EH (cell line): Measurements from ENCODE around the gene TKTL1.

ENCODE experiments used
- DNase-seq: peaks from one replicate; pipeline ENCODE4 v3.0.0-alpha.2; 2015; ENCODE audit warnings: low read depth

The TKTL1 gene

GRCh38 chrX:154362085-154362742, 66.6 kb downstream of the TKTL1 start:
- peak; percentile 14 for DNase-seq

GRCh38 chrX:154363706-154364439, 68.3 kb downstream of the TKTL1 start:
- peak; percentile 16 for DNase-seq

GRCh38 chrX:154365052-154365600, 69.5 kb downstream of the TKTL1 start:
- DNase-seq = peak; percentile 17

GRCh38 chrX:154365997-154366665, 70.5 kb downstream of the TKTL1 start:
- DNase-seq = no peak

GRCh38 chrX:154366666-154367055, 71.1 kb downstream of the TKTL1 start:
- DNase-seq = peak; percentile 23

- DNase-seq = no peak
Measured at GRCh38 chrX:154367474-154368308, 72.1 kb downstream of the TKTL1 start.

- DNase-seq = peak; percentile 91
Measured at GRCh38 chrX:154368630-154369448, 73.2 kb downstream of the TKTL1 start.

GRCh38 chrX:154369449-154370299, 74.1 kb downstream of the TKTL1 start:
- DNase-seq = peak; percentile 96

GRCh38 chrX:154370300-154371016, 74.9 kb downstream of the TKTL1 start:
- no peak for DNase-seq

- peak; percentile 93 for DNase-seq
Measured at GRCh38 chrX:154371017-154371788, 75.6 kb downstream of the TKTL1 start.

- no peak for DNase-seq
Measured at GRCh38 chrX:154371789-154372300, 76.2 kb downstream of the TKTL1 start.

GRCh38 chrX:154372612-154373022, 77.0 kb downstream of the TKTL1 start:
- peak; percentile 84 for DNase-seq

GRCh38 chrX:154373340-154374306, 78.0 kb downstream of the TKTL1 start:
- peak; percentile 94 for DNase-seq

- DNase-seq = peak; percentile 79
Measured at GRCh38 chrX:154374313-154375155, 78.9 kb downstream of the TKTL1 start, which contains the start of gene FLNA. FLNA (minus strand) TSS chrX:154374634; CDS start chrX:154371245, 3,389 bp downstream.

- DNase-seq = no peak
Measured at GRCh38 chrX:154375156-154375504, 79.5 kb downstream of the TKTL1 start.

- peak; percentile 43 for DNase-seq
Measured at GRCh38 chrX:154376774-154377173, 81.2 kb downstream of the TKTL1 start.
